ENCODE data around the gene AGO3. TPM values are rescaled to one million over a fixed set of nuclear protein-coding genes. Genes with fewer than 3 reads are reported as not detected.

AGO3 gene
- total RNA-seq, 4 donors from 2014 or later: 21.2 to 47.8 (median 36.0) TPM

GRCh38 chr1:36051821-36052220 is 120.9 kb downstream of the AGO3 start:
- TF ChIP-seq CTCF (IDR thresholded peaks at IDR 0.05): no peak
- no peak for TF ChIP-seq POLR2A (IDR thresholded peaks at IDR 0.05)
- Histone ChIP-seq H3K4me3 (no peak overlapping the region), H3K4me1 (no peaks in the 10 kb centered on the region), H3K9me3 (no peaks in the 10 kb centered on the region), H3K27ac (no peak overlapping the region), H3K36me3 (no peaks in the 10 kb centered on the region), H3K27me3 (no peaks in the 10 kb centered on the region)
- intact Hi-C loops (cut with DNase I; ENCODE audit: low total_unique reads): no loop called here
- DNase-seq: no peak

GRCh38 chr1:36053978-36054377 is 123.1 kb downstream of the AGO3 start:
- Histone ChIP-seq H3K4me1 (no peaks in the 10 kb centered on the region), H3K27ac (no peak overlapping the region), H3K9me3 (no peaks in the 10 kb centered on the region), H3K4me3 (no peak overlapping the region), H3K27me3 (no peaks in the 10 kb centered on the region), H3K36me3 (no peaks in the 10 kb centered on the region)
- no peak for TF ChIP-seq POLR2A (IDR thresholded peaks at IDR 0.05)
- TF ChIP-seq CTCF (IDR thresholded peaks at IDR 0.05): no peak
- intact Hi-C loops (cut with DNase I; ENCODE audit: low total_unique reads): no loop called here
- DNase-seq: no peak

- Histone ChIP-seq H3K4me1 (no peaks in the 10 kb centered on the region), H3K36me3 (no peaks in the 10 kb centered on the region), H3K27ac (no peak overlapping the region), H3K9me3 (no peaks in the 10 kb centered on the region), H3K27me3 (no peaks in the 10 kb centered on the region), H3K4me3 (no peak overlapping the region)
- DNase-seq: no peak
- TF ChIP-seq CTCF (IDR thresholded peaks at IDR 0.05): no peak
- TF ChIP-seq POLR2A (IDR thresholded peaks at IDR 0.05): no peak
- intact Hi-C loops (cut with DNase I; ENCODE audit: low total_unique reads): no loop called here
These were observed 124.8 kb downstream of the AGO3 start for GRCh38 chr1:36055706-36056105.

GRCh38 chr1:36062315-36062714 is 131.4 kb downstream of the AGO3 start:
- no peak overlapping the region for H3K4me3 ChIP-seq
- intact Hi-C loops (cut with DNase I; ENCODE audit: low total_unique reads): no loop called here

GRCh38 chr1:36067871-36068270 is 137.0 kb downstream of the AGO3 start:
- TF ChIP-seq POLR2A (IDR thresholded peaks at IDR 0.05): no peak
- TF ChIP-seq CTCF (IDR thresholded peaks at IDR 0.05): no peak
- no peak for DNase-seq
- Histone ChIP-seq H3K27me3 (no peaks in the 10 kb centered on the region), H3K4me3 (no peak overlapping the region), H3K36me3 (no peaks in the 10 kb centered on the region), H3K4me1 (no peaks in the 10 kb centered on the region), H3K9me3 (no peaks in the 10 kb centered on the region), H3K27ac (no peak overlapping the region)
- intact Hi-C loops (cut with DNase I; ENCODE audit: low total_unique reads): no loop called here

More at GRCh38 chr1:36062315-36062714, 131.4 kb downstream of the AGO3 start:
- H3K4me1 ChIP-seq: no peaks in the 10 kb centered on the region
- no peaks in the 10 kb centered on the region for H3K27me3 ChIP-seq
- H3K27ac ChIP-seq: no peak overlapping the region
- TF ChIP-seq POLR2A (IDR thresholded peaks at IDR 0.05) (no peak), CTCF (IDR thresholded peaks at IDR 0.05) (no peak)
- no peaks in the 10 kb centered on the region for H3K9me3 ChIP-seq
- no peaks in the 10 kb centered on the region for H3K36me3 ChIP-seq
- no peak for DNase-seq

Measured in uterus (tissue), 4 donors.